Spleen (tissue), 11 donors: ENCODE results near the gene ITGA6. TPM values are rescaled to one million over a fixed set of nuclear protein-coding genes. Genes with fewer than 3 reads are reported as not detected.

Experiments
- DNase-seq: peaks from one replicate; pipeline ENCODE4 v3.0.0-alpha.2; 2020
- H3K27ac ChIP-seq, 8 donors: fragments of 200-600 bp; sonication (generic) in 7 of 8; 1 replicate in 4 of 8; 2 replicates in 4 of 8; pipeline versions ENCODE4 v1.5.0 to v1.8.0; 2016 to 2021; ENCODE audit warnings: inconsistent platforms in 4 of 8, mild to moderate bottlenecking in 4 of 8, moderate library complexity in 1 of 8
- H3K27me3 ChIP-seq, 7 donors: fragments of 200-600 bp; sonication (generic) in 6 of 7; replicated peaks in 1 of 7; 1 replicate in 4 of 7; 2 replicates in 3 of 7; pipeline versions ENCODE4 v1.5.0 to v1.8.0; 2016 to 2021; ENCODE audit warnings: inconsistent platforms in 3 of 7, mild to moderate bottlenecking in 1 of 7
- H3K36me3 ChIP-seq, 6 donors: fragments of 200-600 bp; sonication (generic) in 5 of 6; 1 replicate in 4 of 6; 2 replicates in 2 of 6; pipeline versions ENCODE4 v1.5.0 to v1.8.0; 2016 to 2021; ENCODE audit warnings: inconsistent platforms in 2 of 6
- H3K4me1 ChIP-seq, 6 donors: fragments of 200-600 bp; sonication (generic) in 5 of 6; 1 replicate in 3 of 6; 2 replicates in 3 of 6; pipeline versions ENCODE4 v1.5.0 to v1.8.0; 2016 to 2021; ENCODE audit warnings: inconsistent platforms in 3 of 6
- H3K4me3 ChIP-seq, 8 donors: fragments of 200-600 bp; sonication (generic) in 7 of 8; 1 replicate in 4 of 8; 2 replicates in 4 of 8; pipeline versions ENCODE4 v1.5.0 to v1.8.0; 2016 to 2021; ENCODE audit warnings: inconsistent platforms in 4 of 8, mild to moderate bottlenecking in 4 of 8, moderate library complexity in 2 of 8
- H3K9me3 ChIP-seq, 8 donors: fragments of 200-600 bp; sonication (generic) in 7 of 8; 1 replicate in 4 of 8; 2 replicates in 4 of 8; pipeline versions ENCODE4 v1.5.0 to v1.8.0; 2016 to 2021; ENCODE audit warnings: inconsistent platforms in 4 of 8
- POLR2A ChIP-seq, 3 donors: fragments of 450-650 bp; IDR thresholded peaks; one replicate each; pipeline ENCODE4 v1.5.1; 2017; ENCODE audit warnings: antibody characterized with exemption in 3 of 3, mild to moderate bottlenecking in 1 of 3
- POLR2AphosphoS5 ChIP-seq, 3 donors: sonication (generic); formaldehyde crosslinking; IDR thresholded peaks; one replicate each; pipeline ENCODE4 v1.5.1; 2017; ENCODE audit warnings: antibody characterized with exemption in 3 of 3
- WGBS, 5 donors: extraction: QIAGEN DNeasy Blood & Tissue Kit in 3 of 5; methylation state at CpG; one replicate each; pipeline versions ENCODE4 v1.1.5 to v1.1.7; 2013 to 2018; 5-methylcytosine and 5-hydroxymethylcytosine counted together
- intact Hi-C: fragments of 100-400 bp; cut with DNase I; formaldehyde crosslinking; loops from one replicate; pipeline ENCODE4 v1.15.0; 2023; ENCODE audit warnings: low total_unique reads
- polyA plus RNA-seq, 3 donors: library from polyadenylated mRNA; stranded (reverse); fragments of 200-250 nt; gene quantifications; one replicate each; pipeline ENCODE4 v1.2.1, GENCODE V29; 2013
- total RNA-seq, 7 donors: library from RNA; depleted of rRNA in 3 of 7; stranded (reverse); fragments of >200 nt in 3 of 7; fragmentation: NEBNext Ultra II Directional in 4 of 7; extraction: Animal tissue kit (Norgen Biotek cat#: 25700) in 4 of 7; gene quantifications; one replicate each; pipeline versions ENCODE4 v1.1.0 to v1.2.1, GENCODE V29; 2016 to 2021
- TF ChIP-seq, protein P1 (sequence below), 11 experiments: fragments of 200-600 bp in 7 of 11; fragments of 450-650 bp in 4 of 11; sonication (generic) in 4 of 11; IDR thresholded peaks in 8 of 11; conservative IDR thresholded peaks in 3 of 11; 1 replicate in 7 of 11; 2 replicates in 4 of 11; pipeline versions ENCODE4 v1.4.0 to v1.8.0; 2016 to 2021; ENCODE audit warnings: antibody characterized with exemption in 11 of 11, inconsistent platforms in 4 of 11, mild to moderate bottlenecking in 1 of 11
- donor health status: healthy with polysubstance abuse.
- donor health status: DM: no; HTN: no; CAD: no; lungs with moderate emphysema.
- donor health status: DM: no; HTN: no; CAD: no.
- donor health status: Bipolar disorder and iron deficiency.
- donor health status: healthy.
- donor health status: DM: no; HTN: no; CAD: no.
- donor health status: DM: yes; HTN: yes; CAD: no.

ITGA6 gene
- total and polyA plus RNA-seq, 10 donors, result 6.9 to 172 (median 88.8) TPM

DNA sequence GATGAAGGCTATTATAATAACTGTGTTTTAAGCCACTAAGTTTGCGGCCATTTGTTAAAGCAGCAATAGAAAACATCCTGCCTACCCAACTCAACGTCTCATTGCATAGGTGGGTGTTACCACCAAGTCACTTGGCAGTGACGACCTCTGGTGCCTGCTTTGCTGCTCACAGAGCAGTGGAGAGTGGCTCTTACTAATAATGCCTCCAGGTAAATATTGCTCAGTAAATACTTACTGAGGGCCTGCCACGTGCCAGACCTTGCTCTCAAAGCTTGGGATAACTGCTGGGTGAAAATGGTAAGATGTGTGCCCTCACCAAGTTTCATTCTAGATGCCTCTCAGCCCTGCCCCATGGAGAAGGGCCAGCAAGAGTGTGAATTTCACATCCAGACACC lies 27.7 kb downstream of the ITGA6 start:
- Histone ChIP-seq H3K27ac (no peak overlapping the region), H3K27me3 (no peaks in the 10 kb centered on the region), H3K4me3 (no peak overlapping the region), H3K9me3 (no peaks in the 10 kb centered on the region), H3K36me3 (no peaks in the 10 kb centered on the region), H3K4me1 (peaks cover 0 to 92% (median 35%) of the 10 kb centered on the region in 6 donors)
- intact Hi-C loops, result no loop called here
- no peak for TF ChIP-seq POLR2AphosphoS5 (IDR thresholded peaks at IDR 0.05)
- no peak for TF ChIP-seq POLR2A (IDR thresholded peaks at IDR 0.05)
- TF ChIP-seq, protein P1, sequence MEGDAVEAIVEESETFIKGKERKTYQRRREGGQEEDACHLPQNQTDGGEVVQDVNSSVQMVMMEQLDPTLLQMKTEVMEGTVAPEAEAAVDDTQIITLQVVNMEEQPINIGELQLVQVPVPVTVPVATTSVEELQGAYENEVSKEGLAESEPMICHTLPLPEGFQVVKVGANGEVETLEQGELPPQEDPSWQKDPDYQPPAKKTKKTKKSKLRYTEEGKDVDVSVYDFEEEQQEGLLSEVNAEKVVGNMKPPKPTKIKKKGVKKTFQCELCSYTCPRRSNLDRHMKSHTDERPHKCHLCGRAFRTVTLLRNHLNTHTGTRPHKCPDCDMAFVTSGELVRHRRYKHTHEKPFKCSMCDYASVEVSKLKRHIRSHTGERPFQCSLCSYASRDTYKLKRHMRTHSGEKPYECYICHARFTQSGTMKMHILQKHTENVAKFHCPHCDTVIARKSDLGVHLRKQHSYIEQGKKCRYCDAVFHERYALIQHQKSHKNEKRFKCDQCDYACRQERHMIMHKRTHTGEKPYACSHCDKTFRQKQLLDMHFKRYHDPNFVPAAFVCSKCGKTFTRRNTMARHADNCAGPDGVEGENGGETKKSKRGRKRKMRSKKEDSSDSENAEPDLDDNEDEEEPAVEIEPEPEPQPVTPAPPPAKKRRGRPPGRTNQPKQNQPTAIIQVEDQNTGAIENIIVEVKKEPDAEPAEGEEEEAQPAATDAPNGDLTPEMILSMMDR (IDR thresholded peaks at IDR 0.05 in 8 of 11, conservative IDR thresholded peaks at IDR 0.05 in 3 of 11), result no peak
- whole genome bisulfite sequencing, 5 donors, result 47 to 65% (median 58%) methylated on average over 4 of the region's 4 CpGs
- DNase-seq, result no peak

DNA sequence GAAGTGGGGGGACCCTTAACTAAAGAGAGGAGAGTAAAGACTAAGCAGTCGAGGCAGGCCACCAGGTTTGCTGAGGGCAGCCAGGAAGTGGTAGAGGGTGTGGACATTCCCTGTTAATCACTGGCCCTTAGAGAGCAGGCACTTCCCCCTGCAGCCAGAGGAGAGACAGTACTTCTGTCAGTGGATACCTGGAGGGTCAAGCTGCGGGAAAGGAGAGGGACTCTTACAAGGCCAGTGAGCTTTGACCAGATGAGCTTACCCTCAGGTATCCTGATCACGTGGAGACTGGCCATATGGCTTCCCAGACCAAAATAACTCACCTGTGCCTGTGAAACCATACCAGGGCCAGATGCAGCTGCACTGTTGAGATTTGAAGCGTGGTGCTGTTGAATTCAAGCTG lies 28.6 kb downstream of the ITGA6 start:
- 52 to 65% (median 59%) methylated on average over 4 of the region's 4 CpGs for WGBS, 5 donors
- DNase-seq, result no peak
- no peaks in the 10 kb centered on the region for H3K9me3 ChIP-seq
- peaks cover 2 to 94% (median 44%) of the 10 kb centered on the region in 6 donors for H3K4me1 ChIP-seq
- H3K36me3 ChIP-seq, result no peaks in the 10 kb centered on the region
- H3K27me3 ChIP-seq, result no peaks in the 10 kb centered on the region
- no peak for TF ChIP-seq POLR2A (IDR thresholded peaks at IDR 0.05)
- TF ChIP-seq, protein P1 (IDR thresholded peaks at IDR 0.05 in 8 of 11, conservative IDR thresholded peaks at IDR 0.05 in 3 of 11), result no peak
- no peak overlapping the region for H3K4me3 ChIP-seq
- H3K27ac ChIP-seq, result no peak overlapping the region
- intact Hi-C loops, result no loop called here

- TF ChIP-seq, protein P1 (IDR thresholded peaks at IDR 0.05 in 8 of 11, conservative IDR thresholded peaks at IDR 0.05 in 3 of 11), result no peak
- TF ChIP-seq POLR2AphosphoS5 (IDR thresholded peaks at IDR 0.05) (no peak), POLR2A (IDR thresholded peaks at IDR 0.05) (no peak)
- H3K4me1 ChIP-seq, result peaks cover 18 to 94% (median 50%) of the 10 kb centered on the region in 6 donors
- no peaks in the 10 kb centered on the region for H3K36me3 ChIP-seq
- no peak overlapping the region for H3K27ac ChIP-seq
- DNase-seq, result no peak
- intact Hi-C loops, result no loop called here
- H3K4me3 ChIP-seq, result no peak overlapping the region
- no peaks in the 10 kb centered on the region for H3K27me3 ChIP-seq
- no peaks in the 10 kb centered on the region for H3K9me3 ChIP-seq
- 51 to 70% (median 54%) methylated on average over 4 of the region's 4 CpGs for WGBS, 5 donors
Measured at GRCh38 chr2:172457536-172457935, 30.1 kb downstream of the ITGA6 start.

- intact Hi-C loops, result no loop called here
- DNase-seq, result no peak
- 82 to 89% (median 86%) methylated on average over 4 of the region's 4 CpGs for WGBS, 5 donors
- H3K4me3 ChIP-seq, result no peak overlapping the region
- H3K4me1 ChIP-seq, result peaks cover 28 to 95% (median 57%) of the 10 kb centered on the region in 6 donors
- no peak for TF ChIP-seq POLR2AphosphoS5 (IDR thresholded peaks at IDR 0.05)
- TF ChIP-seq POLR2A (IDR thresholded peaks at IDR 0.05), result no peak
- TF ChIP-seq, protein P1 (IDR thresholded peaks at IDR 0.05 in 8 of 11, conservative IDR thresholded peaks at IDR 0.05 in 3 of 11), result no peak
- no peaks in the 10 kb centered on the region for H3K36me3 ChIP-seq
- no peaks in the 10 kb centered on the region for H3K27me3 ChIP-seq
- no peak overlapping the region for H3K27ac ChIP-seq
- H3K9me3 ChIP-seq, result no peaks in the 10 kb centered on the region
Measured at GRCh38 chr2:172458561-172459124, 31.3 kb downstream of the ITGA6 start.
